Testis (tissue), 3 donors: ENCODE results near the gene CREG1. TPM values are rescaled to one million over a fixed set of nuclear protein-coding genes. Genes with fewer than 3 reads are reported as not detected.
"Not testable (repeated sequence)": the region's sequence is repeated elsewhere in the genome, so short reads cannot be mapped to it uniquely, and the experiment has no call there.

ENCODE experiments used
- DNase-seq: peaks from one replicate; pipeline ENCODE4 v3.0.0-alpha.2; 2019
- H3K27ac ChIP-seq, 2 donors: fragments of 200-600 bp; sonication (generic); one replicate each; pipeline ENCODE4 v1.5.1; 2019
- H3K27me3 ChIP-seq: fragments of 200-600 bp; sonication (generic); one replicate; pipeline ENCODE4 v1.5.1; 2019
- H3K36me3 ChIP-seq: fragments of 200-600 bp; sonication (generic); one replicate; pipeline ENCODE4 v1.5.1; 2017; ENCODE audit warnings: low read depth; ENCODE audit errors: missing control alignments
- H3K4me1 ChIP-seq: fragments of 200-600 bp; sonication (generic); one replicate; pipeline ENCODE4 v1.5.1; 2019
- H3K4me3 ChIP-seq, 2 donors: fragments of 200-600 bp; sonication (generic); one replicate each; pipeline ENCODE4 v1.5.1; 2017 to 2019
- H3K9me3 ChIP-seq: fragments of 200-600 bp; sonication (generic); one replicate; pipeline ENCODE4 v1.5.1; 2017
- CTCF ChIP-seq, 3 experiments: fragments of 450-650 bp in 2 of 3; fragments of 200-600 bp in 1 of 3; sonication (generic) in 1 of 3; IDR thresholded peaks; one replicate each; pipeline ENCODE4 v1.5.1; 2016 to 2019; ENCODE audit warnings: antibody characterized with exemption in 3 of 3, mild to moderate bottlenecking in 2 of 3, moderate library complexity in 1 of 3
- POLR2A ChIP-seq: fragments of 450-650 bp; IDR thresholded peaks from one replicate; pipeline ENCODE4 v1.6.1; 2017; ENCODE audit warnings: antibody characterized with exemption, mild to moderate bottlenecking, moderate library complexity
- WGBS, 2 donors: methylation state at CpG; one replicate each; pipeline ENCODE4 v1.1.5; 2018; 5-methylcytosine and 5-hydroxymethylcytosine counted together
- intact Hi-C: fragments of 100-400 bp; cut with DNase I; formaldehyde crosslinking; loops from one replicate; pipeline ENCODE4 v1.15.1; 2023; ENCODE audit warnings: low total_unique reads
- polyA plus RNA-seq: library from polyadenylated mRNA; stranded (reverse); fragments of 350-450 nt; fragmentation: Illumina TruSeq; extraction: RNeasy Lipid Tissue Mini Kit (QIAGEN cat#74804); gene quantifications from one replicate; pipeline ENCODE4 v1.2.3, GENCODE V29; 2014; ENCODE audit warnings: low read depth, low replicate concordance; ENCODE audit not compliant: insufficient read depth
- total RNA-seq, 2 donors: library from RNA; depleted of rRNA; stranded (reverse); fragments of >200 nt; gene quantifications; one replicate each; pipeline ENCODE4 v1.2.3, GENCODE V29; 2016

The CREG1 gene
- total and polyA plus RNA-seq, 3 donors from 2014 or later, result 82.4 to 215 (median 181) TPM

GRCh38 chr1:167578939-167579521 is 25.5 kb upstream of the CREG1 start:
- DNase-seq, result no peak
- Histone ChIP-seq H3K9me3 (no peaks in the 10 kb centered on the region), H3K36me3 (no peaks in the 10 kb centered on the region), H3K4me3 (no peak overlapping the region), H3K4me1 (no peaks in the 10 kb centered on the region), H3K27me3 (no peaks in the 10 kb centered on the region), H3K27ac (no peak overlapping the region)
- WGBS, 2 donors, result 77 to 88% methylated on average over 2 of the region's 2 CpGs
- TF ChIP-seq CTCF (IDR thresholded peaks at IDR 0.05) (no peak), POLR2A (no peak)
- intact Hi-C loops, result no loop called here

GRCh38 chr1:167575649-167576048 is 22.1 kb upstream of the CREG1 start:
- DNase-seq, result no peak
- H3K36me3 ChIP-seq, result no peaks in the 10 kb centered on the region
- no peak overlapping the region for H3K4me3 ChIP-seq
- no peaks in the 10 kb centered on the region for H3K9me3 ChIP-seq
- TF ChIP-seq CTCF (IDR thresholded peaks at IDR 0.05) (no peak), POLR2A (no peak)
- no peak overlapping the region for H3K27ac ChIP-seq
- H3K27me3 ChIP-seq, result no peaks in the 10 kb centered on the region
- no peaks in the 10 kb centered on the region for H3K4me1 ChIP-seq
- intact Hi-C loops, result no loop called here
- WGBS, 2 donors, result 76 to 85% methylated on average over 13 of the region's 13 CpGs

DNA sequence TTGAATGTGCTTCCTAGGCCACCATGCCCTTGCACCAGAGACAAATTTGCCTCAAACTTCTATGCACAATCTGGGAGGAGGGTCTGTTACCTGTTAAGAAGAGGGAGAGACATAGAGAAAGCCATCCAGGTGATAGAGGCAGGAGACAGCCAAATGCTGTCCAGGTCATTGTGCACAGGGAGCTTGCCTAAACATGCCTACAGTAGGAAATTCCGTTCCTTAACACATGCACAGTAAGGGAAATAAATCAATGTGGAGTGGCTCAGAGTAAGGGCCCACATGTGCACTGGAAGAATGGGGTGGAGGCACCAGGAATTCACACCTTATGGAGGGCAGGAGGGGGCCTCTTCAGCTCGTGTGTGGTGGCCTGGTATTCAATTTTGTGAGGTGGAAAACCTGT is 19.5 kb upstream of the CREG1 start:
- Histone ChIP-seq H3K4me1 (no peaks in the 10 kb centered on the region), H3K4me3 (no peak overlapping the region), H3K27ac (no peak overlapping the region), H3K36me3 (no peaks in the 10 kb centered on the region), H3K9me3 (no peaks in the 10 kb centered on the region), H3K27me3 (no peaks in the 10 kb centered on the region)
- intact Hi-C loops, result no loop called here
- no peak for TF ChIP-seq CTCF (IDR thresholded peaks at IDR 0.05)
- TF ChIP-seq POLR2A, result no peak
- no peak for DNase-seq
- WGBS, 2 donors, result 45 to 63% methylated on average over 2 of the region's 2 CpGs

GRCh38 chr1:167570712-167571111 is 17.1 kb upstream of the CREG1 start:
- H3K9me3 ChIP-seq, H3K4me1 ChIP-seq, intact Hi-C loops, H3K27ac ChIP-seq, DNase-seq, H3K4me3 ChIP-seq, H3K36me3 ChIP-seq, H3K27me3 ChIP-seq: not testable (repeated sequence)
- 88 to 89% methylated on average over 6 of the region's 6 CpGs for WGBS, 2 donors

- intact Hi-C loops, result no loop called here
- DNase-seq, result no peak
- WGBS, 2 donors, result 79 to 81% methylated on average over 5 of the region's 5 CpGs
- H3K27ac ChIP-seq, result no peak overlapping the region
- H3K36me3 ChIP-seq, result no peaks in the 10 kb centered on the region
- H3K4me3 ChIP-seq, result no peak overlapping the region
- H3K9me3 ChIP-seq, result no peaks in the 10 kb centered on the region
- H3K4me1 ChIP-seq, result no peaks in the 10 kb centered on the region
- TF ChIP-seq POLR2A, result no peak
- TF ChIP-seq CTCF (IDR thresholded peaks at IDR 0.05), result no peak
- no peaks in the 10 kb centered on the region for H3K27me3 ChIP-seq
These were observed 14.1 kb upstream of the CREG1 start for GRCh38 chr1:167567663-167568062.
